Measurements from ENCODE around the gene PLEKHM3. TPM values are rescaled to one million over a fixed set of nuclear protein-coding genes. Genes with fewer than 3 reads are reported as not detected.

Gene PLEKHM3
- total RNA-seq, 1 experiment from 2014 or later: 9.3 TPM

DNA sequence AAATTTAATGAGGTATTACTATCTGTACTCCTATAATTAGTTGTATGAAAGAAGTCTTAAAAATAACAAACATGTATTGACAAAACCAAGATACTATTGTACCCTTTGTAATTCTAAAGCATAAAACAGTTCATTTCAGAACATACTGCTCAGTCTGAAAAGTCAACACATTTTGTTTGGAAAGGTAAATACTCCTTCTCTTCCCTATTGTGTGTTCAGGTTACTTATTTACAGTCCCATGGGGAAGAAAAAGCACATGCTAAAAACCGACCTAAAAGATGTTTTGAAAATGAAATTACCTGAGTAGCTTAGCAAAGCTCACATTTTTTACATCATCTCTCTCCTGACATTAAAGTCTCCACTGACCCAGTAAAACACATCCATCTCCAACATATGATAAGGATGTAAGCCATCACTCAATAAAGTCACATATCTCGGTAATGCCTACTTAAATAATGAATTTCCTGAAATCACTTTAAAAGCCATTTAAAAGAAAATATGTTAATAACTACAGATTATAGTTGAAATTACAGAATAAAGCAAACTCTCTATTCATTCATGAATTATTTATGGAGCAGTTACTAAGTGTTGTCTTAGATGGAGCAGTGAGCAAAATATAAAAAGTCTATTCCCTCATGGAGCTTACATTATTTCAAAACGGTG lies 180.0 kb downstream of the PLEKHM3 start:
- Mint-ChIP-seq H3K27me3 (ENCODE audit: insufficient read depth, unreplicated experiment) (no peaks in the 10 kb centered on the region), H3K36me3 (ENCODE audit: insufficient read depth, unreplicated experiment) (no peaks in the 10 kb centered on the region), H3K4me1 (ENCODE audit: low read depth, unreplicated experiment) (peaks cover 38% of the 10 kb centered on the region), H3K27ac (ENCODE audit: unreplicated experiment) (peak overlapping the region; percentile 10), H3K9me3 (ENCODE audit: unreplicated experiment) (no peaks in the 10 kb centered on the region), H3K4me3 (ENCODE audit: unreplicated experiment) (peak overlapping the region; percentile 23)
- Histone ChIP-seq H3K9me3 (no peaks in the 10 kb centered on the region), H3K4me1 (peaks cover 52% of the 10 kb centered on the region), H3K4me3 (ENCODE audit: low read depth, low read length) (no peak overlapping the region), H3K36me3 (ENCODE audit: control insufficient read depth, insufficient read depth, low read length) (no peaks in the 10 kb centered on the region; the same call in none of the 2 replicates), H3K27me3 (replicated peaks; ENCODE audit: control insufficient read depth, insufficient read depth, low read length) (no peaks in the 10 kb centered on the region)
- intact Hi-C loops (cut with micrococcal nuclease; ENCODE audit: unreplicated experiment): loop anchor here (1.0 to 5.0 kb wide), 5 partner anchors 13 to 187 kb away; no protein-coding TSS in a partner anchor
- DNase-seq: peak in 1 of 2 experiments; percentile 46
- no TSS peak for BruUV-seq (replicated peaks)
- TF ChIP-seq CTCF (IDR thresholded peaks at IDR 0.05; ENCODE audit: insufficient read depth in 1 of 2, low read depth in 1 of 2, low read length in 1 of 2, severe bottlenecking in 1 of 2, unreplicated experiment in 1 of 2): no peak
- POLR2A ChIA-PET: no interaction called here
- CTCF ChIA-PET: interaction anchor here (0.6 to 1.1 kb wide), 4 partner anchors 9 to 227 kb away, joined by 3 to 11 read pairs (median 4); partner anchors contain the start of gene FZD5

DNA sequence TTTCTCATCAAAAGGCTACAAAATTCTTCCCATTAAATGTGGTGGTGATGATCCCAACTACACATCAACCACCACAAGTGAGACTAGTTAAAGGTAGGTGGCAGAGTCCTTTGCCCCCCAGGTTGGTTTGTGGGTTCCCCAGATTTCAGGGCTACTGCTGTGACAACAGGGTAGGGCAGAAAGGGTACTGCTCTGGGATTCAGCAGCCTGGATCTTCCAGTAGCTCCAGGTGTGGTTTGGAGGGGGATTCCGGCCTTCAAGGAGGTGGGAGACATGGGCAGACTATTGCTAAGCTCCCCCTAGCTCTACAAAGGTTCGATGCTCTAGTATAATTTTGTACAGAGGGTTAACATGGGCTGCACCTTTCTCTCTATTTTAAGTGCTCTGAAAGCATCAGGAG lies 180.7 kb downstream of the PLEKHM3 start:
- Mint-ChIP-seq H3K4me3 (ENCODE audit: unreplicated experiment) (no peak overlapping the region), H3K36me3 (ENCODE audit: insufficient read depth, unreplicated experiment) (no peaks in the 10 kb centered on the region), H3K27ac (ENCODE audit: unreplicated experiment) (peak overlapping the region; percentile 10), H3K4me1 (ENCODE audit: low read depth, unreplicated experiment) (peaks cover 32% of the 10 kb centered on the region), H3K9me3 (ENCODE audit: unreplicated experiment) (no peaks in the 10 kb centered on the region), H3K27me3 (ENCODE audit: insufficient read depth, unreplicated experiment) (no peaks in the 10 kb centered on the region)
- ChIA-PET CTCF (interaction anchor here (1.0 to 1.1 kb wide), 3 partner anchors 8 to 196 kb away, joined by 3 to 11 read pairs (median 4); partner anchors contain the start of gene FZD5), POLR2A (no interaction called here)
- DNase-seq: no peak
- TF ChIP-seq CTCF (IDR thresholded peaks at IDR 0.05; ENCODE audit: insufficient read depth in 1 of 2, low read depth in 1 of 2, low read length in 1 of 2, severe bottlenecking in 1 of 2, unreplicated experiment in 1 of 2): no peak
- intact Hi-C loops (cut with micrococcal nuclease; ENCODE audit: unreplicated experiment): loop anchor here (1.0 to 5.0 kb wide), 5 partner anchors 12 to 188 kb away; no protein-coding TSS in a partner anchor
- no peaks in the 10 kb centered on the region for H3K27me3 ChIP-seq (replicated peaks; ENCODE audit: control insufficient read depth, insufficient read depth, low read length)
- H3K4me3 ChIP-seq (ENCODE audit: low read depth, low read length): no peak overlapping the region
- H3K9me3 ChIP-seq: no peaks in the 10 kb centered on the region
- H3K4me1 ChIP-seq: peaks cover 51% of the 10 kb centered on the region
- BruUV-seq (replicated peaks): no TSS peak
- H3K36me3 ChIP-seq (ENCODE audit: control insufficient read depth, insufficient read depth, low read length): no peaks in the 10 kb centered on the region; the same call in none of the 2 replicates

GRCh38 chr2:207840101-207840500 lies 185.2 kb downstream of the PLEKHM3 start:
- intact Hi-C loops (cut with micrococcal nuclease; ENCODE audit: unreplicated experiment): no loop called here

More at GRCh38 chr2:207840101-207840500, 185.2 kb downstream of the PLEKHM3 start:
- H3K27ac Mint-ChIP-seq (ENCODE audit: unreplicated experiment): no peak overlapping the region
- DNase-seq: no peak
- Histone ChIP-seq H3K4me1 (peaks cover 12% of the 10 kb centered on the region), H3K36me3 (ENCODE audit: control insufficient read depth, insufficient read depth, low read length) (peaks cover 1% of the 10 kb centered on the region; the same call in 1 of the 2 replicates), H3K4me3 (ENCODE audit: low read depth, low read length) (no peak overlapping the region), H3K9me3 (no peaks in the 10 kb centered on the region), H3K27me3 (replicated peaks; ENCODE audit: control insufficient read depth, insufficient read depth, low read length) (no peaks in the 10 kb centered on the region)
- H3K9me3 Mint-ChIP-seq (ENCODE audit: unreplicated experiment): no peaks in the 10 kb centered on the region
- no peak overlapping the region for H3K4me3 Mint-ChIP-seq (ENCODE audit: unreplicated experiment)
- ChIA-PET CTCF (no interaction called here), POLR2A (no interaction called here)
- no peaks in the 10 kb centered on the region for H3K27me3 Mint-ChIP-seq (ENCODE audit: insufficient read depth, unreplicated experiment)
- no peak for TF ChIP-seq CTCF (IDR thresholded peaks at IDR 0.05; ENCODE audit: insufficient read depth in 1 of 2, low read depth in 1 of 2, low read length in 1 of 2, severe bottlenecking in 1 of 2, unreplicated experiment in 1 of 2)
- H3K36me3 Mint-ChIP-seq (ENCODE audit: insufficient read depth, unreplicated experiment): no peaks in the 10 kb centered on the region
- BruUV-seq (replicated peaks): no TSS peak
- H3K4me1 Mint-ChIP-seq (ENCODE audit: low read depth, unreplicated experiment): peaks cover 16% of the 10 kb centered on the region
